Right kidney (tissue), 1 donor: ENCODE measurements around the gene PDGFC.
A peak's percentile ranks its signal among the peaks of the same experiment; 100 is the strongest.
"Not testable (repeated sequence)": the region's sequence is repeated elsewhere in the genome, so short reads cannot be mapped to it uniquely, and the experiment has no call there.

Source experiments
- DNase-seq: peaks from one replicate; pipeline ENCODE4 v3.0.0-alpha.2; 2016

Gene PDGFC

DNA sequence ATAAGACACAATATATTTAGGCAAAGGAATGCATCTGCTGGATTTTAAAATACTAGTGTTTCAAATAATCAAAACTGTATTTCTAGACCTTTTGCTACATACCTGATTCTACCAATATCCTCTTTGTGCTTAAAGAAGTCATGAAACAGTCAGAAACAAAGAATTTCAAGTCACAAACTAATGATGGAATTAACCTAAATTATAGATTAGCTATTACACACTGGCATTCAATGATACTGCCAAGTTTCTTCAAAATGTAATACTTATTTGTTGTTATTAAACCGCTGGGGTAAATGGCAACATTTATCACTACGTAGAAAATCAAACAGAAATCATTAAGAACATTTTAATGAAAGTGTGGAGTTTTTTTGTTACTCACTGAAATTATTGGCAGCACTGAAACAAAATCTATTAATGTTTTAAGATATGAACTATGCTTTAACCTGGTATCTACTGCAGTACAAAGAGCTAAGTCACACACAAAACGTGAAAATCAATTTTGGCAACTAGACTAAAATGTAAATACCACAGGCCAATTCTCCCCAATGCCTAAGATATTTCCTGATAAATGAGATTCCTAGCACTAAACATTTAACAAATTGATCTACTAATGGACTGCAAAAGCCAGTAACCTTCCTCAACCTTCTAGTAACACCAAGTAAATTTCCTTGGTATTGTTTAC lies 19.4 kb downstream of the PDGFC start:
- DNase-seq = no peak

DNA sequence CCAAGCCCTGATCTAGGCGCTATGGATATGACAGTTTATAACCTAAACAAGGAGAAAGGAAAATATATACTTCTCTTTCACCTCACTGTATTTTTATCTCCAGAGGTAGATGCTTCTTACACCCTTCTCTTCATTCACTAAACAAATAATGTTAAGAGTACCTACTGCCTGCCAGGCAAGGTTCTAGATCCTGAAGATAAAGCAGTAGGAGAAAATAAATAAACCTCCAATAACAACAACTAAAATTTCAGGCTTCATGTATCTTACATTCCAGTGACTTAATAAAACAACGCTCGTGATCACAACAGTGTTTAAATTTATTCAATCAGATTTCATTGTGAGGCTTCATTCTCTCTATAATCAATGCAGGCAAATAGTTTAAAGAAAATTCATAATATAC lies 20.7 kb downstream of the PDGFC start:
- no peak for DNase-seq

DNA sequence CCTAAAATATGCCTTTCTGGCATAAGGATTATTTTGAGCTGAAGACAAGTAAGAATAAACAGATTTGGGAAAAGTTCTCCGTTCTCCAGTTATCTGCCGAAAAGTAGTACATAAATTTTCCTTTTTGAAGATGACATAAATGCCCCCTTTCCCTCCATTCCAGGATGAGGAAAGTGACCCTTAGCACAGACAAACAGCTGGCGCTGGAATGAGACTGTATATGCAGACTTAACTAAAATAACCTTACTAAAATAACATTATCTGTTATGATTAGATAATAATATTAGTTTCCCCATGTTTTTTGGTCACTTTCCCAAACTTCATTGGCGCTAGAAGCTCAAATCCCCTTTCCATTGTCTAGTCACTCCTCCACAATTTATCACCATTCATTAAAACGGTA lies 21.5 kb downstream of the PDGFC start:
- DNase-seq = no peak

DNA sequence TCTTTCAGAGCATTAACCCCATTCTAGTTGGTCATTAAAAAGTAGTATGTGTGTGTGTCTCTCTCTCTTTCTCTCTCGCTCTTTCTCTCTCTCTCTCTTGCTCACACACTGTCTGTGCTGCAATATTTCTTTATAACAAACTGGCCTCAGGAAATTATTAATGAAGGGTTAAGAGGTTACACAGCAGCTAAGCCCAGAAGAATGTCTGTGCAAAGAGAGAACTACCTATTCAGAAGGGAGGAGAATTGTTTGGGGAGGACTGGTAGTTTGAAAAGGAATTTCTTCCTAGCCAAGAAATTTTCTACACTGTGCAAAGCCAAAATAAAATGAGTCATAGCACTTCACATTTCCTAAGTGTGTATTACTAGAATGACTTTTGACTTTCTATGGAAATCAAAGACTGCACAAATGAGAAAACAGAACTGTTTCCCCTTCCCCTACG lies 22.2 kb downstream of the PDGFC start:
- no peak for DNase-seq

DNA sequence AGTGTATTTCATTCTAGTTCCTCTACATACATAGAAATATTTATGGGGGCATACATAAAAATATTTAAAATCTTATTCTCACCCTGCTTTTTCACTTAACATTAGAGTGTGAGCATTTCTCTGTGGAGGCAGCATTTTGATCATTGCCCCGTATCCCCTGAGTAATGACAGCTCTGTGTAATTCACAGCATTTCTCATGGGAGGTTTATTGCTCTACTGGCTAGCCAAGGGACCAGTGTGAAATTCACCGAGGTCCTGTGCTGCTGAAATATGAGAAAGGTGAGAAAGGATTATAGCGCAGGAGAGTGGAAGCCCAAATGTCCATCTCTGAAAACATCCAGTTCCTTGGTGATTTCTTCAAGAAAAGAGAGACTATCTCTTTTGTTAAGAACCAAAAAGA lies 22.9 kb downstream of the PDGFC start:
- no peak for DNase-seq

DNA sequence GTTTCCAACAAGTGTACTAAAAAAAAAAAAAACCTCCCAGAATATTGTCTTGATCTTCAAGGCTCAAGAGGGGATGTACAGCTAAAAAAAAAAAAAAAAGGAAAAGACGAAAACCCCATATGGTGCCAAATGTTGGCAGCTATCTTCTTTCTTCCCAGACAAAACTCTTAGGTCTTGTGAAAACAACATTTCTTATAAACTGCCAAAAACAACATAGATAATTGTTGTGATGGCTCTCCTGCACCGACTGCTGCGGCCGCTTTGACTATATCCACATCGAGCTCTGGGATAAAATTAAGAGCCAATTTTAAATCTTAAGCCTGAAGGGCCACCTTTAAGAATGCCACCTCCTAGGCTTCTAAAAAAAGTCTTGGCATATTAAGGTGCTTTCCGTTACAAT lies 23.5 kb downstream of the PDGFC start:
- no peak for DNase-seq

DNA sequence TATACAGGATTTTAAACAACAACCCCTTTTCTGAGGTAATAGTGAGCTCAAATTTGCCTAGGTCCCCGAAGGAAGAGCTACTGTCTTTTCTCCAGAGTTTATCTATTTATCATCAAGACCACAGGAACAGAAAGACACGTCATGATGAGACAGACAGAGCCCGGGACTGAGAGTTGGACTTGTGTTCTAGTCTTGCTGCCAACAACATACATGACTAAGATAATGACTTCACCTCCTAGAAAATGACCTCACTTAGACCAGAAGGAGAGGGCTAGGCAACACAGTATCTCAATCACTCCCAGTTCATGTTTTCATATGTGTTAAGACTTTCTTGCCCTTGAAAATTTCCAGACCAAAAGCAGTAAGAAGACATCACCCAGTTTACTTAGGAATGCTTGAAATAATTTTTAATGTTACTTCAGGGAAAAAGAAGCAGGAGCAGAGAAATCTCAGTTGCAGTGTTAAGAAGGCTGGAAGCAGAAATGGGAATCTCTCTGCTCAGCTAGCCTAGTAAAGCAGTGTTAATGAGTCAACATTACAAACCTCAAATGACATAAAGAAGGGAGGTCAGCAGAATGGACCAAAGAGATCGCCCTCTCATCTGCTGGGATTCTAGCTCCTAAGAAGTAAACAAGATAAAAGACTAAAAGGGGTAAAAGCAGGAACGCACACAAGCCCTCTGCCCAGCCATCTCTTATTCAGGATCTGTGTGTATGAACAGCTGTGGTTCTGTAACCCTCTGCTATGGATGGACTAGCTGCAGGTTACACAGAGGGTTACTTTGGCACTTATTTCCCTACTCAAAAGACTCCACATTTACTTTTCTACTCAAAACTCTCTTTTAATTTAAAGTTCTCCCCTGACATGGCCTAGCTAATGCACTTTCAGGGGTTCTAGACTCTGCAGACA lies 24.8 kb downstream of the PDGFC start:
- DNase-seq = no peak

DNA sequence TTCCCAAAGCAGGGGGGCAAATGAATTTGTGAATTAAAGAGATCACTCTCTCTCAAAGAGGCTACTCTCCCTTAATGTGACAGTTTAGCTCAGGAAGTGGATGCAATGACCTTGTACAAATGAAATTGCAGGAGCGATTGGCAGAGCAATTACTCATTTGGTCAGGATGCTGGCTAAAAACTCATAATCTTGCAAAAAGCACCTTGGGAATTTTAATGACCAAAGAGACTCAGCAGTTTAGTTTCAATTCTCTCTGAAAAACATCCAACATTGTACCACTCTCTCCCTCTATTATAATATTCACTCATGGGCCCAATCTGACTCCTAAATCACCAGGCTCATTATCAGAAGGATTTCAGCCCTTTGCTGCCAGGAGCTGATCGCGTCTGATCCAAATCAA lies 26.1 kb downstream of the PDGFC start:
- DNase-seq = no peak

DNA sequence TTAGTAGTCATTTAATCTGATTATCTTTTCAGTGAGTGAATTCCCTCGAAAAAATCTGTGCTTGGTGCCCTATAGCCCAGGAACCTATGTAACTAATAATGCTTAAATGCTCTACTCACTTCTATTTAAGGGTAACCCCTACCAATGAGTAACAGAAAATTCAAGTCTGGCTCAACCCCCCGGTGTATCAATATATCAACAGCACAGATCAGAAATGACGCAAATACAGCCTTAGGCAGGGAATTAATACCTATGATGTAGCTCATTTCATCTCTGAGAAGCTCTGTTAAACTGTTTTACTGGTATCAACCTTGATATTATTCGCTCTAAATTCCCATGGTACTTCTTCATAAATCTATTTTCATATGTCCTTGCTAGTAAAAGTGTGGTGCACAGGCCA lies 28.6 kb downstream of the PDGFC start:
- no peak for DNase-seq

DNA sequence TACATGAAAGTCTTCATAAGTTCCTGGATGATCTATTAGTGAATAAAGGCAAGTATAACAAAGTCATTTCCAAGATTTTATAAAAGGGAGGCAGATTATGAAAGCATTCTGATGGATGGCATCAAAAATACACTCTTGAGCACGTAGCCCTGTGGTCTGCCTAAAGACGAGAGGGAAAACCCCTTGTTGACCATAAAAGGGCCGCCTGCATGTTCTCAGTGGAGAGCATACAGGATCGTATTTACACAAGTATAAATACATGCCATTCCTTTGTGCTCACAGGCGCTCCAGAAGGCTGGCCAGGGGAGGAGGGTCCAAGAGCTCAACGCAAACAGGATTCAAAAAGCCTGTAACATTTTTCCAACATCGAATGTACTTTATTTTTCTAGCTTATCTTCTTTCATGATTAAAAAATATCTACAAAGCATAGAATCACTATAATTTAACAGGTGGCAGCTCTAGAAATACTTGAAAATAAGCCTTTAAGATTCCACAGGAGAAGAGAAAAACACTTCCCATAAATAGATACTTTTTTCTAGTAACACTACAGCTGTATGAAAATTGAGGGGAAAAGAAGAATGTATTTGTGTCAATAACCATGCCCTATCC lies 29.6 kb downstream of the PDGFC start:
- peak; percentile 52 for DNase-seq

DNA sequence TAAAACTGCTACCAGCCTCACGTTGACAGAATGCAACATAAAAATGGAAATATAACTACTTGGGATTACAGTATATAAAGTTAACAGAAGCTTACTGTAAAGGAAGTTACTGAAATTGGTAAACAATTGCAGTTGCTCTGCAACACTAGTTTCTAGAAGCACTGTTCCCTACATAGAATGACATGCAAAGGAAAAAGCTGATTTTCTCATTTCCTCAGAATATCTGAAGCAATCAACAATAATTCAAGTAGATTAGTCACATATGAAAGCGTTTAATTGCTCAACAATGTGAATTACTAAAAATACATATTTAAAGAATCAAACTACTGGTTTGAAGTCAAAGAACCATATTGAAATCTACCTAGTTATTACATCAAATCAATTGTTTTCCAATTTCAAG lies 31.8 kb downstream of the PDGFC start:
- DNase-seq = no peak

DNA sequence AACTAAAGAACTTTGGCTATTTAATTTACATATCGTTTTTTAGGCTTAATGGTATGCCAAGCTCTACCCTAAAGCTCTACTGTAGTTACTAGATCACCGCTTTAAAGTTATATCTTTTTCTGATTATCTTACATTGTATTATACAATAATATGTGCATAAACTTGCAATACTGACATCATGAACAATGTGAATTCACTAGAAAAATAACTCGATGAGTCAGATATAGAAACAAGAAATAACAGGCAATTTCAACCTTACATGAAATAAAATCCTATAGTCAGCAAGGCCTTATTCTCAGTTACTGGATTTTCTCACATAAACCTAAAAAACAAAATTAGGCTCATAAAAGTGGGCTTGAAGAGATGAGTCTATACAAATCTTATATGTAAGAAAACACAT lies 32.5 kb downstream of the PDGFC start:
- no peak for DNase-seq

DNA sequence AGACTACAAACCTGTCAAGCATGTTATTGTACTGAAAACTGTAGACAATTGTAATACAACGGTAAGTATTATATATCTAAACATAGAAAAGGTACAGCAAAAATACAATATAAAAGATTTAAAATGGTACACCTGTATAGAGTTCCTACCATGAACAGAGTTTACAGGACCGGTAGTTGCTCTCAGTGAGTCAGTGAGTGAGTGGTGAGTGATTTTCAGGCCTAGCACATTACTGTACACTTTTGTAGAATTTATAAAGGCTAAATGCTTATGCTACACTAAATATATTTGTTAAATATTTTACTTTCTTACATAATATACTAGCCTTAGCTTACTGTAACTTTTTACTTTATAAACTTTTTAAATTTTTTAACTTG lies 37.4 kb downstream of the PDGFC start:
- DNase-seq = no peak

DNA sequence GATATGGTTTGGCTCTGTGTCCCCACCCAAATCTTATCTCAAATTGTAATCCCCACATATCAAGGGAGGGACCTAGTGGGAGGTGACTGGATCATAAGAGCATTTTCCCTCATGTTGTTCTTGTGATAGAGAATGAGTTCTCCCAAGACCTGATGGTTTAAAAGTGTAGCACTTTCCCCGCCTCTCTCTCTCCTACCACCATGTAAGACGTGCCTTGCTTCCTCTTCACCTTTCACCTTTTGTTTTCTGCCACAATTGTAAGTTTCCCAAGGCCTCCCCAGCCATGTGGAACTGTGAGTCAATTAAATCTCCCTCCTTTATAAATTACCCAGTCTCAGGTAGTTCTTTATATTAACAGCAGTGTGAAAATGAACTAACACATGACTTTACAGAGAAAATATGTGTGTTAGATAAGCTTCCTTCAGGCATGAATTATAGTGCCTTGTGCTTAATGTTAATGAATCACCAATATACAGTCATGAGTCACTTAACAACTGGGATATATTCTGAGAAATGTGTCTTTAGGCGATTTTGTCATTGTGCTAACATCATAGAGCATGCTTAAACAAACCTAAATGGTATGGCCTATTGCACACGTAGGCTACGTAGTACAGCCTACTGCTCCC lies 37.9 kb downstream of the PDGFC start:
- no peak for DNase-seq

DNA sequence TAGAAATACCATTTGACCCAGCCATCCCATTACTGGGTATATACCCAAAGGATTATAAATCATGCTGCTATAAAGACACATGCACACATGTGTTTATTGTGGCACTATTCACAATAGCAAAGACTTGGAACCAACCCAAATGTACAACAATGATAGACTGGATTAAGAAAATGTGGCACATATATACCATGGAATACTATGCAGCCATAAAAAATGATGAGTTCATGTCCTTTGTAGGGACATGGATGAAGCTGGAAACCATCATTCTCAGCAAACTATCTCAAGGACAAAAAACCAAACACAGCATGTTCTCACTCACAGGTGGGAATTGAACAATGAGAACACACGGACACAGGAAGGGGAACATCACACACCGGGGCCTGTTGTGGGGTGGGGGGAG lies 39.2 kb downstream of the PDGFC start:
- not testable (repeated sequence) for DNase-seq

DNA sequence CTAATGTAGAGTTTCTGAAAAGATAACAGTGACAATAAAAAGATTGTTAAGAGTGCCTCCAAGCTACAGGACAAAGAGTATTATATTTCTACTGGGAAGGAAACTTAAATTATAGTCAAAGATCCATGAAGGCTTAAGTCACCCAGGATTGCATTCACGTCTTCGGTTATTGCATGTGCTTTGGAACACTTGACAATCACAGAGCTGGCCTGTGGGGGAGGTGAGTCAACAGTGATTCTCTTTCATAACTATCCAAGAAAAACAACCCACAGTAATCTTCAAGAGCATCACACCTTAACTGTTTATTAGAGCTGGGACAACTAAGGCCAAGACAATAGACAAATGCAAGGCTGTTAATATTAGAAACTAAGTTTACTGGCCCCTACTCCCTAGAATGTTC lies 40.3 kb downstream of the PDGFC start:
- DNase-seq = no peak

DNA sequence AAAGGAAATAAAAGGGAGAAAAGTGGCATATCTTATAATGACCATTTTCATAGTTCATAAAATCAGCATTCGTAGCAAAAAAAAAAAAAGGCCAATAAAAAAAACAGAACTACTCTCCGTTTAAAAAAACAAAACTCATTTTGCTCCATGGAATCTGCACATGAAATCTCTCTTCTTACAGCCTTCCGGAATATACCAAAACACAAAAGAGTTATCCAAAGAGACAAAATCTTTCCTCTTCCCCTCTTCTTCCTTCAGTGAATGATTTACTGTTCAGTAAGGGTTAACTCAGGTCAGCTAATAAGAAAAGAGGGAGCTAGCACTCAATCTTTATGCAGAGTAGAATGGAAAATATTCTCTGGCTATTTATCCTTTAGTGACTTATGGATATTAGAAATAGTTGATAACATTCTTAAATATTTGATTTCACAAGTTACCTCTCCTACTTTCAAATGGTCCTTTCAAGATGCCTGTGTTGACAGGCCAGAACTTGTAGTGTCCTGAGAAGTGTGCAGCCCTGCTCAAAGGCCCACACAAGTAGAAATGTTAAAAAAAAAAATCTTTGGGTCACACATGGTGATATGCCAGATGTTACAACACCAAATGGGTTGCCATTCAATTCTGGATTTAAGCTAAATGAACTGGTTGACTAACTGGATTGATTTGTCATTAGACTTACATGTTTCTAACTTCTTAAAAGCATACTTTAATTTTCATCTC lies 42.1 kb downstream of the PDGFC start:
- no peak for DNase-seq

DNA sequence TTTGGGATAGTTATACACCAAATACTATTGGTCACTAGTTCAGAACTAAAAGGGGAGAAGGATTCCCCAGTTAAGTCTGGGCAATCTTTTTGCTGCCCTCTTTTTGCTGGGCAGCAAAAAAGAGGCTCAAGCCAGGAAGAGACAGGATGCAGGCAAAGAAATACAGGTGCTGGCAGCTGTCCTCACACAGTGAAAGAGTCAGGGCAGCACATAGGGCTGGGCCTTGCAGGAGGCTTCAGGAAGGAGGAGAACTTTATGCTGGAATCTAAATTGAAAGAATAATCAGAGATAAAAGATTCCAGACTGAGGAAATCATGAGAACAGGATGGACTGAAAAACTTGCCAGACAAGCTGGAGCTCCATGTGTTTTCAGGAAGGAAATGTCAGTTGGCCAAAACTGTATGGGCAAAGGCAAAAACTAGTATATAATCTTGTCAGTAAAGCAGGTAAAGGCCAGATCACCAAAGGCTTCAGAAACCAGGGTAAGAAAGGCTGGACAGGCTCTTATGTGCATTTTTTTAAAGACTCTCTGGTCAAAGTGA lies 46.8 kb downstream of the PDGFC start:
- no peak for DNase-seq

DNA sequence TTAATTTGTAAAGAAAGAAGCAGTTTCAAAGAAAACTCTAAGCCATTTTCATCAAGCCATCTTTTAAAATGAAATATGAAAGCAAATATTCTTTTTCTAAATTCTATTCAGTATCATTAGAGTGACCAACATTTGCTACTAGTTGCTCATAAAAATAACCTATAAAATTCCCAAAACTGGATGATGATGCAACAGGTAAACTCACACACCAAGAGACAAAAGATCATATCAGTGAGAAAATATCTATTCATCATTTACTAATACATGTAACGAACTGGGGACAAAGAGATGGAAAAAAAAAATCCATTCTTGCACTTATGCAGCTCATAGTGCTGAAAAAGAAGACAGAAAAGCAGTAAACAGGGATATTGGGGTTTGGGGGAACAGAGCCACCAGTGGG lies 48.1 kb downstream of the PDGFC start:
- DNase-seq = no peak

DNA sequence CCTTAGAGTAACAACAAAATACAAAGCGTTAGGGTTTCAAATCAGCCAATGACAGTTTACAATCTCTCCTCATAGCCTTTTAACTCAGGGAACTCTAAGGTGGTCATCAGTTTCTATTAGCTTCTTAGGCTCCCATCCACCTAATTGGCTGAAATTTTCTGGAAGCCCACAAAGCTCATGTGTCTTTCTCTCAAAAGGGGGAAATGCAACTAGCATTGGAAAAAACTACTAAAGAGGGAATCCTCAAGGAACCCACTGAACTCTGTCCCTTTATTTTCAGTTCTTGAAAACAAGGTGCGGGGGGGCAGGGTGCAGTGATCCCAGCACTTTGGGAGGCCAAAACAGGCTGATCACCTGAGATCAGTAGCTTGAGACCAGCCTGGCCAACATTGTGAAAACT lies 56.4 kb downstream of the PDGFC start:
- no peak for DNase-seq

DNA sequence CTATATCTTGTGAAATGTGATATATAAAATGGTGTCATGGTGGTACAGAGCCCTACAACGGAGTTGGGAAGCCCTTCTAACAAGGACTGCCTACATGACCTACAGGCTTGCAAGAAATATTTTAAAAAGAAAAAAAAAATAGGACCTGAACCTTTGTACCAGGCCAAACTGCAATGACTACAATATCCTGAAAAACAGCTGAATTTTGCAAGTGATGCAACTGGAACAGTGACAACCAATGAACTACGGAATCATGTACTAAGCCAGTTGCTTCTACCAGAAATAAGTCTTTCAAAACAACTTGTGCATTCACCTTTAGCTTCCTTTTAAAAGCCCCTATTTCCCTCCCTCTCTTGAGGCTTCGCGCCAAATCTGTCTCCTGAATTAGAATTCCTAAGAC lies 58.4 kb downstream of the PDGFC start:
- no peak for DNase-seq

DNA sequence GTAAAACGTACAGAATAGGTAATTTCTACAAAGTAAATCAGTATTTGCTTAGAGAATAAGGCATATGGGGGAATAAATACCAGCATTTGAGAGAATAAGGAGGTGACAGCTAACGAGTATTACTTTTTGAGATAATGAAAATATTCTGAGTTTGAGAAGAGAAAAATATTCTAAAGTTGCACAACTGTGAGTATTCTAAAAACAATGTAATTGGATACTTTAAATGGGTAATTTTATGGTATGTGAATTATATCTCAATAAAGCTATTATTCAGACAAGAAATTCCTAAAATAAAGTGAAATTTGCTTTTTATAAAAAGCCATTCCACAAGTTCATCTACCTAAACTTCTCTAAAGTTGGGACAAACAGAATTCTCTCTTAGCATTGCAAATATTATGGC lies 62.6 kb downstream of the PDGFC start:
- no peak for DNase-seq
